GM23248 (cell line): Measurements from ENCODE around the gene HCN1.

ENCODE experiments used
- EZH2 ChIP-seq: fragments of 200-600 bp; sonication (generic); IDR thresholded peaks from 2 replicates; pipeline ENCODE4 v1.6.1; 2018; ENCODE audit warnings: antibody characterized with exemption, mild to moderate bottlenecking; ENCODE audit not compliant: insufficient read depth, poor library complexity, severe bottlenecking
- EZH2phosphoT487 ChIP-seq: fragments of 200-600 bp; sonication (generic); IDR thresholded peaks from 2 replicates; pipeline ENCODE4 v1.6.1; 2018; ENCODE audit warnings: antibody characterized with exemption, moderate library complexity, mild to moderate bottlenecking, low read depth; ENCODE audit not compliant: insufficient read depth

GRCh38 chr5:45440466-45440865 lies 255.7 kb downstream of the HCN1 start:
- TF ChIP-seq EZH2phosphoT487 = no peak
- TF ChIP-seq EZH2 = no peak
